Measurements from ENCODE around the gene MTX1. TPM values are rescaled to one million over a fixed set of nuclear protein-coding genes. Genes with fewer than 3 reads are reported as not detected.
"Not testable (repeated sequence)": the region's sequence is repeated elsewhere in the genome, so short reads cannot be mapped to it uniquely, and the experiment has no call there.

MTX1 gene
- total RNA-seq = 10 to 100 TPM; 33.2 to 45.2 (median 36.5) TPM

- no peaks in the 10 kb centered on the region for H3K9me3 ChIP-seq
- H3K4me3 ChIP-seq = peak within 1 kb of the TSS; percentile 63 to 93 (median 83)
- TF ChIP-seq, protein P1, sequence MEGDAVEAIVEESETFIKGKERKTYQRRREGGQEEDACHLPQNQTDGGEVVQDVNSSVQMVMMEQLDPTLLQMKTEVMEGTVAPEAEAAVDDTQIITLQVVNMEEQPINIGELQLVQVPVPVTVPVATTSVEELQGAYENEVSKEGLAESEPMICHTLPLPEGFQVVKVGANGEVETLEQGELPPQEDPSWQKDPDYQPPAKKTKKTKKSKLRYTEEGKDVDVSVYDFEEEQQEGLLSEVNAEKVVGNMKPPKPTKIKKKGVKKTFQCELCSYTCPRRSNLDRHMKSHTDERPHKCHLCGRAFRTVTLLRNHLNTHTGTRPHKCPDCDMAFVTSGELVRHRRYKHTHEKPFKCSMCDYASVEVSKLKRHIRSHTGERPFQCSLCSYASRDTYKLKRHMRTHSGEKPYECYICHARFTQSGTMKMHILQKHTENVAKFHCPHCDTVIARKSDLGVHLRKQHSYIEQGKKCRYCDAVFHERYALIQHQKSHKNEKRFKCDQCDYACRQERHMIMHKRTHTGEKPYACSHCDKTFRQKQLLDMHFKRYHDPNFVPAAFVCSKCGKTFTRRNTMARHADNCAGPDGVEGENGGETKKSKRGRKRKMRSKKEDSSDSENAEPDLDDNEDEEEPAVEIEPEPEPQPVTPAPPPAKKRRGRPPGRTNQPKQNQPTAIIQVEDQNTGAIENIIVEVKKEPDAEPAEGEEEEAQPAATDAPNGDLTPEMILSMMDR (IDR thresholded peaks at IDR 0.05) = no peak
- TF ChIP-seq POLR2A (IDR thresholded peaks at IDR 0.05) = peak; percentile 22 to 38
- H3K4me1 ChIP-seq = peaks cover 5 to 29% (median 13%) of the 10 kb centered on the region in 4 donors
- H3K27me3 ChIP-seq = no peaks in the 10 kb centered on the region
- H3K27ac ChIP-seq = peak within 1 kb of the TSS; percentile 95 to 99 (median 97)
- peaks cover 0 to 3% (median 0%) of the 10 kb centered on the region in 3 donors for H3K36me3 ChIP-seq
- peak; percentile 87 to 92 (median 88) for DNase-seq
Measured at GRCh38 chr1:155208541-155209311, at the start of gene MTX1. TSS of gene MTX1 (plus strand) at chr1:155208695. CDS start at chr1:155208805, 110 bp downstream.

GRCh38 chr1:155158991-155159390 lies 49.5 kb upstream of the MTX1 start:
- no peak for TF ChIP-seq POLR2A (IDR thresholded peaks at IDR 0.05)
- TF ChIP-seq, protein P1 (IDR thresholded peaks at IDR 0.05) = no peak
- H3K9me3 ChIP-seq = no peaks in the 10 kb centered on the region
- no peak overlapping the region for H3K4me3 ChIP-seq
- no peak overlapping the region for H3K27ac ChIP-seq
- no peaks in the 10 kb centered on the region for H3K4me1 ChIP-seq
- no peak for DNase-seq
- no peaks in the 10 kb centered on the region for H3K27me3 ChIP-seq
- H3K36me3 ChIP-seq = no peaks in the 10 kb centered on the region

- Histone ChIP-seq H3K27me3 (no peaks in the 10 kb centered on the region), H3K4me1 (no peaks in the 10 kb centered on the region), H3K4me3 (no peak overlapping the region), H3K36me3 (no peaks in the 10 kb centered on the region), H3K9me3 (no peaks in the 10 kb centered on the region), H3K27ac (no peak overlapping the region)
- no peak for TF ChIP-seq POLR2A (IDR thresholded peaks at IDR 0.05)
- TF ChIP-seq, protein P1 (IDR thresholded peaks at IDR 0.05) = no peak
- no peak for DNase-seq
Measured at GRCh38 chr1:155160128-155160527, 48.4 kb upstream of the MTX1 start.

DNA sequence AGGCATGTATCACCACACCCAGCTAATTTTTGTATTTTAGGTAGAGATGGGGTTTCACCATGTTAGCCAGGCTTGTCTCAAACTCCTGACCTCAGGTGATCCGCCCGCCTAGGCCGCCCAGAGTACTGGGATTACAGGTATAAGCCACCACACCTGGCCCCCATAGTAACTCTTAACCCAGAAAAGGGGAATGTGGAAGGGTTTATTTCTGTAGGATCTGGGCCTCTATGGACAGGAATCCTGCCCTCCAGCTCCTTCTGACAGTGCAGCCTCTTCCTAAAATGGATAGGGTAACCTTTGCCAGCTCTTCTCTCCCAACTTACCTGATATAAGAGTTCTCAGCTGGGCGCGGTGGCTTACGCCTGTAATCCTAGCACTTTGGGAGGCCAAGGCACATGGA lies 45.9 kb upstream of the MTX1 start:
- H3K9me3 ChIP-seq, DNase-seq, H3K4me3 ChIP-seq, H3K36me3 ChIP-seq, H3K27me3 ChIP-seq, H3K27ac ChIP-seq: not testable (repeated sequence)
- peaks cover 0 to 12% (median 4%) of the 10 kb centered on the region in 4 donors for H3K4me1 ChIP-seq

DNA sequence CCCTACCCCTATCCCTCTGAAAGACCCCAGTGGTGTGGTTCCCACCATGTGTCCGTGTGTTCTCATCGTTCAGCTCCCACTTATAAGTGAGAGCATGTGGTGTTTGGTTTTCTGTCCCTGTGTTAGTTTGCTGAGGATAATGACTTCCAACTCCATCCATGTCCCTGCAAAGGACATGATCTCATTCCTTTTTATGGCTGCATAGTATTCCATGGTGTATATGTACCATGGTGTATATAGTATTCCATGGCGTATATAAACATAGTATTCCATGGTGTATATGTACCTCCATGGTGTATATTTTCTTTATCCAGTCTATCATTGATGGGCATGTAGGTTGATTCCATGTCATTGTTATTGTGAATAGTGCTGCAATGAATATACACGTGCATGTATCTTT lies 44.7 kb upstream of the MTX1 start:
- not testable (repeated sequence) for H3K27ac ChIP-seq, H3K9me3 ChIP-seq, H3K27me3 ChIP-seq, H3K4me3 ChIP-seq, DNase-seq, H3K36me3 ChIP-seq
- H3K4me1 ChIP-seq = peaks cover 0 to 18% (median 5%) of the 10 kb centered on the region in 4 donors

DNA sequence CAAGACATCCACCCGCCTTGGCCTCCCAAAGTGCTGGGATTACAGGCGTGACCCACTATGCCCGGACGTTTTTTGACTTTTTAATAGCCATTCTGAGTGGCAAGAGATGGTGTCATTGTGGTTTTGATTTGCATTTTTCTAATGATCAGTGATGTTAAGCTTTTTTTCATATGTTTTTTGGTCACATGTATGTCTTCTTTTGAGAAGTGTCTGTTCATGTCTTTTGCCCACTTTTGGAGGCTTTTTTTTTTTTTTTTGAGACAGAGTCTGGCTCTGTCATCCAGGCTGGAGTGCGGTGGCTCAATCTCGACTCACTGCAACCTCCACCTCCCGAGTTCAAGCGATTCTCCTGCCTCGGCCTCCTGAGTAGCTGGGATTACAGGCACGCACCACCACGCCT lies 43.9 kb upstream of the MTX1 start:
- not testable (repeated sequence) for H3K4me3 ChIP-seq, H3K27ac ChIP-seq, H3K9me3 ChIP-seq, H3K27me3 ChIP-seq, H3K36me3 ChIP-seq
- H3K4me1 ChIP-seq = peaks cover 0 to 18% (median 5%) of the 10 kb centered on the region in 4 donors
- DNase-seq = peak in 1 of 3 donors; percentile 4

GRCh38 chr1:155166051-155166470 lies 42.4 kb upstream of the MTX1 start:
- DNase-seq = peak in 1 of 3 donors; percentile 11
- peaks cover 0 to 9% (median 0%) of the 10 kb centered on the region in 3 donors for H3K36me3 ChIP-seq
- H3K27me3 ChIP-seq = no peaks in the 10 kb centered on the region
- no peak overlapping the region for H3K4me3 ChIP-seq
- H3K9me3 ChIP-seq = no peaks in the 10 kb centered on the region
- peak overlapping the region in 3 of 4 donors; percentile 42 to 61 (median 61) for H3K27ac ChIP-seq
- TF ChIP-seq, protein P1 (IDR thresholded peaks at IDR 0.05) = no peak
- no peak for TF ChIP-seq POLR2A (IDR thresholded peaks at IDR 0.05)
- peaks cover 0 to 18% (median 5%) of the 10 kb centered on the region in 4 donors for H3K4me1 ChIP-seq

All from Peyer's patch (tissue), 4 donors.